Pons (tissue), 1 donor: ENCODE results near the gene PCDHB16.
"Not testable (repeated sequence)": the region's sequence is repeated elsewhere in the genome, so short reads cannot be mapped to it uniquely, and the experiment has no call there.

Experiments
- DNase-seq: peaks from one replicate; pipeline ENCODE4 v3.0.0-alpha.2; 2016; ENCODE audit warnings: low spot score

PCDHB16 gene

DNA sequence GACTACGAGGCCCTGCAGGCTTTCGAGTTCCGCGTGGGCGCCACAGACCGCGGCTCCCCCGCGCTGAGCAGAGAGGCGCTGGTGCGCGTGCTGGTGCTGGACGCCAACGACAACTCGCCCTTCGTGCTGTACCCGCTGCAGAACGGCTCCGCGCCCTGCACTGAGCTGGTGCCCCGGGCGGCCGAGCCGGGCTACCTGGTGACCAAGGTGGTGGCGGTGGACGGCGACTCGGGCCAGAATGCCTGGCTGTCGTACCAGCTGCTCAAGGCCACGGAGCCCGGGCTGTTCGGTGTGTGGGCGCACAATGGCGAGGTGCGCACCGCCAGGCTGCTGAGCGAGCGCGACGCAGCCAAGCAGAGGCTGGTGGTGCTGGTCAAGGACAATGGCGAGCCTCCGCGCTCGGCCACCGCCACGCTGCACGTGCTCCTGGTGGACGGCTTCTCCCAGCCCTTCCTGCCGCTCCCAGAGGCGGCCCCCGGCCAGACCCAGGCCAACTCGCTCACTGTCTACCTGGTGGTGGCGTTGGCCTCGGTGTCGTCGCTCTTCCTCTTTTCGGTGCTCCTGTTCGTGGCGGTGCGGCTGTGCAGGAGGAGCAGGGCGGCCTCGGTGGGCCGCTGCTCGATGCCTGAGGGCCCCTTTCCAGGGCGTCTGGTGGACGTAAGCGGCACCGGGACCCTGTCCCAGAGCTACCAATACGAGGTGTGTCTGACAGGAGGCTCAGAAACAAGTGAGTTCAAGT is 2.1 kb downstream of the PCDHB16 start:
- DNase-seq = not testable (repeated sequence)

DNA sequence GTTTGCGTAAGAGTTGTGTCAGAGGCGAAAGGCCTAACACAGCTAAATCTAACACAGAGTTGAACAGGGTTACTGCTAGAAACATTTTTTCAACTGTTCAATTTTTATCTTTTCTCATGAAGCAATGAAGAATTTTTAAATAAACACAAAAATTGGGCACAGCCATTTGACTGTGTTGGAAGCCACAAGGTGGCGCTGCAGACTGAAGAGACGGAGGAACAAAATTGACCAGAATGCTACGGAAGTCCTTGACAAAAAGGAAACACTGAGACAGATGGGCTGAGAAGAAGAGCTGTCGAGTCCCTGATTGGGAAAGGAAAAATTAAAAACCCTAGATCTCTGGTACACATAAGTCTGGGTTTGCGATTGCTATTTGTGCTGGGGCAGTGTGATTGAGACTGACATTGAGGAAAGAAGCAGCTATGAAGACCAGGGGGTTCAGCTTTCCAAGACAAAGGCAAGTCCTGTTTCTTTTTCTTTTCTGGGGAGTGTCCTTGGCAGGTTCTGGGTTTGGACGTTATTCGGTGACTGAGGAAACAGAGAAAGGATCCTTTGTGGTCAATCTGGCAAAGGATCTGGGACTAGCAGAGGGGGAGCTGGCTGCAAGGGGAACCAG is 4.8 kb downstream of the PCDHB16 start, which contains the start of gene PCDHB9:
TSS of gene PCDHB9 (plus strand) at position 265 of the 616 bp plus-strand sequence. CDS start at position 423, 158 bp downstream.
- DNase-seq = peak; percentile 10

- DNase-seq = not testable (repeated sequence)
Measured at GRCh38 chr5:141188682-141189081, 6.5 kb downstream of the PCDHB16 start.

DNA sequence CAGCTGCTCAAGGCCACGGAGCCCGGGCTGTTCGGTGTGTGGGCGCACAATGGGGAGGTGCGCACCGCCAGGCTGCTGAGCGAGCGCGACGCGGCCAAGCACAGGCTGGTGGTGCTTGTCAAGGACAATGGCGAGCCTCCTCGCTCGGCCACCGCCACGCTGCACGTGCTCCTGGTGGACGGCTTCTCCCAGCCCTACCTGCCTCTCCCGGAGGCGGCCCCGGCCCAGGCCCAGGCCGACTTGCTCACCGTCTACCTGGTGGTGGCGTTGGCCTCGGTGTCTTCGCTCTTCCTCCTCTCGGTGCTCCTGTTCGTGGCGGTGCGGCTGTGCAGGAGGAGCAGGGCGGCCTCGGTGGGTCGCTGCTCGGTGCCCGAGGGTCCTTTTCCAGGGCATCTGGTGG is 6.9 kb downstream of the PCDHB16 start:
- DNase-seq = not testable (repeated sequence)

DNA sequence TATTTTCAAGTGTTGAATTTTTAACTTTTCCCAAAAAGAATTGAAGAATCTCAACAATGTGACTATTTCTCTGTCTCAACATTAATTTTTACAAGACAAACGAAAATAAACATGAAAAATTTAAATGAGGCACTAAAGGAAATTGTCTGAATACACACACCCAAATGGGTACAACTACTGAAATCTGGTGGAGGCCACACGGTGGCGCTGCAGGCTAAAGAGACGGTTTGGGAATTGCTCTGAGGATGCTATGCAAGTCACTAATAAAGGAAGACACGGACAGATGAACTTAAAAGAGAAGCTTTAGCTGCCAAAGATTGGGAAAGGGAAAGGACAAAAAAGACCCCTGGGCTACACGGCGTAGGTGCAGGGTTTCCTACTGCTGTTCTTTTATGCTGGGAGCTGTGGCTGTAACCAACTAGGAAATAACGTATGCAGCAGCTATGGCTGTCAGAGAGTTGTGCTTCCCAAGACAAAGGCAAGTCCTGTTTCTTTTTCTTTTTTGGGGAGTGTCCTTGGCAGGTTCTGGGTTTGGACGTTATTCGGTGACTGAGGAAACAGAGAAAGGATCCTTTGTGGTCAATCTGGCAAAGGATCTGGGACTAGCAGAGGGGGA is 10.0 kb downstream of the PCDHB16 start, which contains the start of gene PCDHB10:
TSS of gene PCDHB10 (plus strand) at position 244 of the 616 bp plus-strand sequence. CDS start at position 444, 200 bp downstream.
- DNase-seq = peak; percentile 37

DNA sequence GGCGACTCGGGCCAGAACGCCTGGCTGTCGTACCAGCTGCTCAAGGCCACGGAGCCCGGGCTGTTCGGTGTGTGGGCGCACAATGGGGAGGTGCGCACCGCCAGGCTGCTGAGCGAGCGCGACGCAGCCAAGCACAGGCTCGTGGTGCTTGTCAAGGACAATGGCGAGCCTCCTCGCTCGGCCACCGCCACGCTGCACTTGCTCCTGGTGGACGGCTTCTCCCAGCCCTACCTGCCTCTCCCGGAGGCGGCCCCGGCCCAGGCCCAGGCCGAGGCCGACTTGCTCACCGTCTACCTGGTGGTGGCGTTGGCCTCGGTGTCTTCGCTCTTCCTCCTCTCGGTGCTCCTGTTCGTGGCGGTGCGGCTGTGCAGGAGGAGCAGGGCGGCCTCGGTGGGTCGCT is 12.1 kb downstream of the PCDHB16 start:
- DNase-seq = not testable (repeated sequence)

- no peak for DNase-seq
Measured at GRCh38 chr5:141196363-141196762, 14.2 kb downstream of the PCDHB16 start.

GRCh38 chr5:141199359-141200235 is 17.4 kb downstream of the PCDHB16 start, which contains the start of gene PCDHB11:
TSS of gene PCDHB11 (plus strand) at chr5:141199627. CDS start at chr5:141199775, 148 bp downstream.
- no peak for DNase-seq

DNA sequence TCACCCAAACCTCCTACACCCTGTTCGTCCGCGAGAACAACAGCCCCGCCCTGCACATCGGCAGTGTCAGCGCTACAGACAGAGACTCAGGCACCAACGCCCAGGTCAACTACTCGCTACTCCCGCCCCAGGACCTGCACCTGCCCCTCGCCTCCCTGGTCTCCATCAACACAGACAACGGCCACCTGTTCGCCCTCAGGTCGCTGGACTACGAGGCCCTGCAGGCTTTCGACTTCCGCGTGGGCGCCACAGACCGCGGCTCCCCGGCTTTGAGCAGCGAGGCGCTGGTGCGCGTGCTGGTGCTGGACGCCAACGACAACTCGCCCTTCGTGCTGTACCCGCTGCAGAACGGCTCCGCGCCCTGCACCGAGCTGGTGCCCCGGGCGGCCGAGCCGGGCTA is 18.9 kb downstream of the PCDHB16 start:
- not testable (repeated sequence) for DNase-seq

DNA sequence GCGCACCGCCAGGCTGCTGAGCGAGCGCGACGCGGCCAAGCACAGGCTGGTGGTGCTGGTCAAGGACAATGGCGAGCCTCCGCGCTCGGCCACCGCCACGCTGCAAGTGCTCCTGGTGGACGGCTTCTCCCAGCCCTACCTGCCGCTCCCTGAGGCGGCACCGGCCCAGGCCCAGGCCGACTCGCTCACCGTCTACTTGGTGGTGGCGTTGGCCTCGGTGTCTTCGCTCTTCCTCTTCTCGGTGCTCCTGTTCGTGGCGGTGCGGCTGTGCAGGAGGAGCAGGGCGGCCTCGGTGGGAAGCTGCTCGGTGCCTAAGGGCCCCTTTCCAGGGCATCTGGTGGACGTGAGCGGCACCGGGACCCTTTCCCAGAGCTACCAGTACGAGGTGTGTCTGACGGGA is 19.5 kb downstream of the PCDHB16 start:
- not testable (repeated sequence) for DNase-seq

- DNase-seq = peak; percentile 14
Measured at GRCh38 chr5:141208478-141208877, 26.3 kb downstream of the PCDHB16 start, which contains the start of gene PCDHB12. TSS of gene PCDHB12 (plus strand) at chr5:141208719. CDS start at chr5:141208908, 189 bp downstream.

GRCh38 chr5:141210281-141210680 is 28.1 kb downstream of the PCDHB16 start:
- not testable (repeated sequence) for DNase-seq

DNA sequence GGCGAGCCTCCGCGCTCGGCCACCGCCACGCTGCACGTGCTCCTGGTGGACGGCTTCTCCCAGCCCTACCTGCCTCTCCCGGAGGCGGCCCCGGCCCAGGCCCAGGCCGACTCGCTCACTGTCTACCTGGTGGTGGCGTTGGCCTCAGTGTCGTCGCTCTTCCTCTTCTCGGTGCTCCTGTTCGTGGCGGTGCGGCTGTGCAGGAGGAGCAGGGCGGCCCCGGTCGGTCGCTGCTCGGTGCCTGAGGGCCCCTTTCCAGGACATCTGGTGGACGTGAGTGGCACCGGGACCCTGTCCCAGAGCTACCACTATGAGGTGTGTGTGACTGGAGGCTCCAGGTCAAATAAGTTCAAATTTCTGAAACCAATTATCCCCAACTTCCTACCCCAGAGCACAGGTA is 28.7 kb downstream of the PCDHB16 start:
- not testable (repeated sequence) for DNase-seq

GRCh38 chr5:141213656-141214339 is 31.6 kb downstream of the PCDHB16 start, which contains the start of gene PCDHB13:
TSS of gene PCDHB13 (plus strand) at chr5:141213919. CDS start at chr5:141214124, 205 bp downstream.
- peak; percentile 1 for DNase-seq

- not testable (repeated sequence) for DNase-seq
Measured at GRCh38 chr5:141214583-141214982, 32.4 kb downstream of the PCDHB16 start.

- DNase-seq = not testable (repeated sequence)
Measured at GRCh38 chr5:141215504-141215903, 33.3 kb downstream of the PCDHB16 start.

- DNase-seq = not testable (repeated sequence)
Measured at GRCh38 chr5:141216035-141216434, 33.8 kb downstream of the PCDHB16 start.

- peak; percentile 24 for DNase-seq
Measured at GRCh38 chr5:141223112-141223783, 41.1 kb downstream of the PCDHB16 start, which contains the start of gene PCDHB14. TSS of gene PCDHB14 (plus strand) at chr5:141223343. CDS start at chr5:141223506, 163 bp downstream.

DNA sequence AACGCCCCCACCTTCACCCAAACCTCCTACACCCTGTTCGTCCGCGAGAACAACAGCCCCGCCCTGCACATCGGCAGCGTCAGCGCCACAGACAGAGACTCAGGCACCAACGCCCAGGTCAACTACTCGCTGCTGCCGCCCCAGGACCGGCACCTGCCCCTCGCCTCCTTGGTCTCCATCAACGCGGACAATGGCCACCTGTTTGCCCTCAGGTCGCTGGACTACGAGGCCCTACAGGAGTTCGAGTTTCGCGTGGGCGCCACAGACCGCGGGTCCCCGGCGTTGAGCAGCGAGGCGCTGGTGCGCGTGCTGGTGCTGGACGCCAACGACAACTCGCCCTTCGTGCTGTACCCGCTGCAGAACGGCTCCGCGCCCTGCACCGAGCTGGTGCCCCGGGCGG is 42.7 kb downstream of the PCDHB16 start:
- not testable (repeated sequence) for DNase-seq

DNA sequence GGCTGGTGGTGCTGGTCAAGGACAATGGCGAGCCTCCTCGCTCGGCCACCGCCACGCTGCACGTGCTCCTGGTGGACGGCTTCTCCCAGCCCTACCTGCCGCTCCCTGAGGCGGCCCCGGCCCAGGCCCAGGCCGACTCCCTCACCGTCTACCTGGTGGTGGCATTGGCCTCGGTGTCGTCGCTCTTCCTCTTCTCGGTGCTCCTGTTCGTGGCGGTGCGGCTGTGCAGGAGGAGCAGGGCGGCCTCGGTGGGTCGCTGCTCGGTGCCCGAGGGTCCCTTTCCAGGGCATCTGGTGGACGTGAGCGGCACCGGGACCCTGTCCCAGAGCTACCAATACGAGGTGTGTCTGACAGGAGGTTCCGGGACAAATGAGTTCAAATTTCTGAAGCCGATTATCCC is 43.2 kb downstream of the PCDHB16 start:
- DNase-seq = not testable (repeated sequence)
